A673 (cell line): ENCODE data around the gene AKNA.

Experiments
- EZH2 ChIP-seq: fragments of 200-600 bp; sonication (generic); IDR thresholded peaks from 2 replicates; pipeline ENCODE4 v1.6.1; 2017; ENCODE audit warnings: borderline replicate concordance, low read depth, mild to moderate bottlenecking, mixed read lengths, antibody characterized with exemption, low read length; ENCODE audit not compliant: poor library complexity, severe bottlenecking
- TF ChIP-seq, protein P1 (sequence below): fragments of 300-800, 200-600 bp; sonication (generic); conservative IDR thresholded peaks from 2 replicates; pipeline ENCODE4 v1.5.1; 2017; ENCODE audit warnings: low read depth, mild to moderate bottlenecking, antibody characterized with exemption, low read length, moderate library complexity, mixed read lengths

DNA sequence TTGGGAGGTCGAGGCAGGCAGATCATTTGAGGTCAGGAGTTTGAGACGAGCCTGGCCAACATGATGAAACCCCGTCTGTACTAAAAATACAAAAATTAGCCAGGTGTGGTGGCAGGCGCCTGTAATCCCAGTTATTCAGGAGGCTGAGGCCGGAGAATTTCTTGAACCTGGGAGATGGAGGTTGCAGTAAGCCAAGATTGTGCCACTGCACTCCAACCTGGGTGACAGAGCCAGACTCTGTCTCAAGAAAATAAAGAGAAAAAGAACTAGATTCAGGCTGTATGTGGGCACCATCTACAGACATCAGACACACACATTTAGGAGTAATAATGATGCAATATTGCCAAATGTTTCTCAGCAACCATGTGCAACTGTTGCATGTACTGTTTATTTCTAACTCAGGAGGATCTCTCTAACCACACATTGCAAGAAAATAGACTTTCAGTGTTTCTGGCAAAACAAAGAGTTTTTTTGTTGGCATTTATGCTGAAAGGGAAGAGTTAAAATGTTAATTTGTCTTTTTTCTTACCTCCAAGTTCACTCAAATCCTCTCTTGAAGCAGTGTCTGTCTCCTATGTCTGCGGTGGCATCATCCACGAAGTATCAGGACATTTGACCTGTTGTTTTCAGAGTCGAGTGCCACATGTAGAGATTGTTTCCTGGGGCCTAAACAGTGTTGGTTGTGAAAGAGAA is 70.0 kb downstream of the AKNA start:
- TF ChIP-seq, protein P1, sequence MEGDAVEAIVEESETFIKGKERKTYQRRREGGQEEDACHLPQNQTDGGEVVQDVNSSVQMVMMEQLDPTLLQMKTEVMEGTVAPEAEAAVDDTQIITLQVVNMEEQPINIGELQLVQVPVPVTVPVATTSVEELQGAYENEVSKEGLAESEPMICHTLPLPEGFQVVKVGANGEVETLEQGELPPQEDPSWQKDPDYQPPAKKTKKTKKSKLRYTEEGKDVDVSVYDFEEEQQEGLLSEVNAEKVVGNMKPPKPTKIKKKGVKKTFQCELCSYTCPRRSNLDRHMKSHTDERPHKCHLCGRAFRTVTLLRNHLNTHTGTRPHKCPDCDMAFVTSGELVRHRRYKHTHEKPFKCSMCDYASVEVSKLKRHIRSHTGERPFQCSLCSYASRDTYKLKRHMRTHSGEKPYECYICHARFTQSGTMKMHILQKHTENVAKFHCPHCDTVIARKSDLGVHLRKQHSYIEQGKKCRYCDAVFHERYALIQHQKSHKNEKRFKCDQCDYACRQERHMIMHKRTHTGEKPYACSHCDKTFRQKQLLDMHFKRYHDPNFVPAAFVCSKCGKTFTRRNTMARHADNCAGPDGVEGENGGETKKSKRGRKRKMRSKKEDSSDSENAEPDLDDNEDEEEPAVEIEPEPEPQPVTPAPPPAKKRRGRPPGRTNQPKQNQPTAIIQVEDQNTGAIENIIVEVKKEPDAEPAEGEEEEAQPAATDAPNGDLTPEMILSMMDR, result no peak
- TF ChIP-seq EZH2, result no peak
